Stimulated activated CD4-positive, alpha-beta T cell treated with anti-CD3 and anti-CD28 coated beads, Interleukin-12 subunit alpha, Interleukin-12 subunit beta, amount 100 ng/mL, for 4 hours (primary cell): Measurements from ENCODE around the gene CTIF.

ENCODE experiments used
- DNase-seq: peaks from one replicate; pipeline ENCODE4 v3.0.0-alpha.2; 2020

CTIF gene

GRCh38 chr18:48533340-48534070 is 5.3 kb upstream of the CTIF start:
- no peak for DNase-seq

GRCh38 chr18:48534364-48534763 is 4.5 kb upstream of the CTIF start:
- no peak for DNase-seq

GRCh38 chr18:48535956-48536355 is 2.9 kb upstream of the CTIF start:
- no peak for DNase-seq

GRCh38 chr18:48536516-48536915 is 2.3 kb upstream of the CTIF start:
- DNase-seq: no peak

GRCh38 chr18:48539406-48540250 is 797 bp downstream of the CTIF start:
- peak; percentile 12 for DNase-seq

GRCh38 chr18:48540251-48541025 is 1.6 kb downstream of the CTIF start:
- DNase-seq: peak; percentile 47

GRCh38 chr18:48541026-48541746 is 2.4 kb downstream of the CTIF start:
- peak; percentile 28 for DNase-seq

- DNase-seq: no peak
Measured at GRCh38 chr18:48541747-48542400, 3.0 kb downstream of the CTIF start.

GRCh38 chr18:48542513-48543181 is 3.8 kb downstream of the CTIF start:
- no peak for DNase-seq

- DNase-seq: no peak
Measured at GRCh38 chr18:48543228-48543627, 4.4 kb downstream of the CTIF start.

- no peak for DNase-seq
Measured at GRCh38 chr18:48544116-48544515, 5.3 kb downstream of the CTIF start.

GRCh38 chr18:48544661-48545415 is 6.0 kb downstream of the CTIF start:
- no peak for DNase-seq

- no peak for DNase-seq
Measured at GRCh38 chr18:48545757-48546321, 7.0 kb downstream of the CTIF start.

- no peak for DNase-seq
Measured at GRCh38 chr18:48546396-48546795, 7.6 kb downstream of the CTIF start.

GRCh38 chr18:48547531-48547981 is 8.7 kb downstream of the CTIF start:
- no peak for DNase-seq

GRCh38 chr18:48548011-48548771 is 9.4 kb downstream of the CTIF start:
- no peak for DNase-seq

GRCh38 chr18:48548921-48549320 is 10.1 kb downstream of the CTIF start:
- no peak for DNase-seq

- DNase-seq: no peak
Measured at GRCh38 chr18:48550101-48550729, 11.4 kb downstream of the CTIF start.

- no peak for DNase-seq
Measured at GRCh38 chr18:48551100-48551499, 12.3 kb downstream of the CTIF start.
